AG04449 (cell line): ENCODE measurements around the gene TBC1D8.

Experiments used
- CTCF ChIA-PET: fragments of 350-600 bp; formaldehyde crosslinking; extraction: SDS; loops from one replicate; lab custom pipeline; 2021; ENCODE audit warnings: antibody characterized with exemption; lab: Yijun Ruan, JAX
- POLR2A ChIA-PET: fragments of 400-600, 350-600 bp; formaldehyde crosslinking; extraction: SDS; loops from one replicate; lab custom pipeline; 2020; ENCODE audit warnings: antibody characterized with exemption, inconsistent platforms; lab: Yijun Ruan, JAX
- DNase-seq: peaks from one replicate; pipeline ENCODE4 v3.0.0-alpha.2; 2010; ENCODE audit warnings: low read depth, low spot score
- H3K4me3 ChIP-seq: 2 replicates; pipeline ENCODE4 v1.5.1; 2011; ENCODE audit warnings: low read depth, mild to moderate bottlenecking, control low read depth, low read length
- CTCF ChIP-seq: IDR thresholded peaks from one replicate; pipeline ENCODE4 v1.5.1; 2011; ENCODE audit warnings: mild to moderate bottlenecking, moderate library complexity, low read length, control low read depth, inconsistent platforms; ENCODE audit not compliant: insufficient read depth; ENCODE audit errors: missing control alignments

The TBC1D8 gene

GRCh38 chr2:100976061-100976460, 175.1 kb downstream of the TBC1D8 start:
- ChIA-PET POLR2A (interaction anchor here (0.6 kb wide), 1 partner anchor 157 kb away, joined by 3 read pairs; no protein-coding TSS in a partner anchor), CTCF (interaction anchor here (1.1 to 2.5 kb wide), 3 partner anchors 9 to 246 kb away, joined by 3 to 10 read pairs (median 10); no protein-coding TSS in a partner anchor)
- H3K4me3 ChIP-seq = no peak overlapping the region
- TF ChIP-seq CTCF = no peak
- no peak for DNase-seq

GRCh38 chr2:100975521-100975785, 175.7 kb downstream of the TBC1D8 start:
- CTCF ChIA-PET = interaction anchor here (2.5 kb wide), 1 partner anchor 10 kb away, joined by 10 read pairs; no protein-coding TSS in a partner anchor
- H3K4me3 ChIP-seq = no peak overlapping the region

GRCh38 chr2:100974712-100975520, 176.3 kb downstream of the TBC1D8 start:
- H3K4me3 ChIP-seq = no peak overlapping the region
- ChIA-PET POLR2A (no interaction called here), CTCF (interaction anchor here (2.5 kb wide), 1 partner anchor 11 kb away, joined by 10 read pairs; no protein-coding TSS in a partner anchor)
- TF ChIP-seq CTCF = no peak
- DNase-seq = no peak

More at GRCh38 chr2:100975521-100975785, 175.7 kb downstream of the TBC1D8 start:
- POLR2A ChIA-PET = no interaction called here
- no peak for TF ChIP-seq CTCF
- DNase-seq = no peak

GRCh38 chr2:100972452-100972851, 178.7 kb downstream of the TBC1D8 start:
- no peak overlapping the region for H3K4me3 ChIP-seq
- TF ChIP-seq CTCF = no peak
- ChIA-PET CTCF (interaction anchor here (0.7 to 1.9 kb wide), 4 partner anchors 10 to 243 kb away, joined by 3 to 9 read pairs (median 4); no protein-coding TSS in a partner anchor), POLR2A (no interaction called here)
- DNase-seq = no peak

- TF ChIP-seq CTCF = no peak
- H3K4me3 ChIP-seq = no peak overlapping the region
- DNase-seq = no peak
- POLR2A ChIA-PET = no interaction called here
- CTCF ChIA-PET = interaction anchor here (0.6 to 2.0 kb wide), 3 partner anchors 12 to 241 kb away, joined by 4 to 5 read pairs (median 5); no protein-coding TSS in a partner anchor
Measured at GRCh38 chr2:100971221-100971620, 180.0 kb downstream of the TBC1D8 start.

- CTCF ChIA-PET = interaction anchor here (1.2 to 2.0 kb wide), 2 partner anchors 13 to 240 kb away, joined by 3 to 5 read pairs; no protein-coding TSS in a partner anchor
- POLR2A ChIA-PET = no interaction called here
- no peak for DNase-seq
- H3K4me3 ChIP-seq = no peak overlapping the region
- TF ChIP-seq CTCF = no peak
Measured at GRCh38 chr2:100969998-100970397, 181.2 kb downstream of the TBC1D8 start.
